ENCODE results near the gene CCNL2.

The CCNL2 gene

DNA sequence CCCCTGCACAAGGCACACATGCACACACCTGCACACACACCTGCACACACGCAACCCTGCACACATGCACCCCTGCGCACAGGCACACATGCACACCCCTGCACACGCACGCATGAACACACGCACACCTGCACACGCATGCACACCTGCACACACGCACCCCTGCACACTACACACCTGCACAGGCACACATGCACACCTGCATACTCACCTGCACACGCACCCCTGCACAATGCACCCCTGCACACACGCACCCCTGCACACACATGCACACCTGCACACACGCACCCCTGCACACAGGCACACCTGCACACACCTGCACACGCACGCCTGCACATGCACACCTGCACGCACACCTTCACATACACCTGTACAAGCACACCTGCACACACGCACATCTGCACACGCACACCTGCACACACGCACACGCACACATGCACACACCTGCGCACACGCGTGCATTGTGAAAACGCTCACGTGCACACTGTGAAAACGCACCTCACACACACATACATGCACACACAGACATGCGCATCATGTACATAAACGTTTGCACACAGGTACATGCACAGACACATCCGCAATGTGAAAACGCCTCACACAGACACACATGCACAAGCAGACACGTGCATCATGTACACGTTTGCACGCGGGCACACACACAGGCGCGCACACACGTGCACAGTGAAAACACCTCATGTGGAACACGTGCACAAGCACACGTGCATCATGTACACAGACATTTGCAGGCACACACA lies 58.2 kb downstream of the CCNL2 start:
- DNase-seq: no peak

DNA sequence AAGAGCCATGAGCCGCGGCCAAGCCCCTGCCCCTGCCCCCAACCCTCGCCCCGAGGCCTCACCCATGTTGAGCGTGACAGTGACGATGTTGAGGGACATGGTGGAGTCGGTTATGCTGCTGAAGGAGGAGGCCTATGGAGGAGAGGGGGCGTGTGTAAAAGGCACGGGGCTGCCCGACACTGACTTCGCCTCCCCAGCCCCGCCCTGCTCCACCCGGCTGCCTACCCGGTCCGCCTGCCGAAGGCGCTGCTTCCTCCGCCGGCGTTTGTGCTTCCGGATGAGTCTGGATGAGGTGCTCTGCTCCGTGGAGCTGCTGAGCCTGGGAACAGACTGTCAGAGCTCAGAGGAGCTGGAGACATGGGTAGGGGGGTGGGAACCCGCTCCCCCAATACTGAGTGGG lies 59.0 kb downstream of the CCNL2 start:
- no peak for DNase-seq

DNA sequence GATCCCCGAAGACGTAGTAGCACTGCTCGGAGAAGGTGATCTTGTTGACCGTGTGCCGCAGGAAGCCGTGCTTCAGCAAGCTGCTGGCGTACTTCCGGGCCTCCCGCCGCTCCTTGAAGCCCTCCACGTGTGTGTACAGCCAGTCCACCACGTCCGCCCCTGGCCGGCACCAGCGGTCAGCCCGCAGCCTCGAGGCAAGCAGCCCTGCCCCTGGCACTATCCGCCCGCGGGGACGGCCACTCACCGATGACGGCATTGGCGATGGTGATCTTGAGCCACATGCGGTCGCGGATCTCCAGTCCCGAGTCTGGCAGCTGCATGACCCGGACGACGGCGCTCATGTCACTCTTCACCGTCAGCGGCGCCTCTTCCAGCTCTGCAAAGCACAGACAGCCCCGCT lies 60.9 kb downstream of the CCNL2 start:
- no peak for DNase-seq

DNA sequence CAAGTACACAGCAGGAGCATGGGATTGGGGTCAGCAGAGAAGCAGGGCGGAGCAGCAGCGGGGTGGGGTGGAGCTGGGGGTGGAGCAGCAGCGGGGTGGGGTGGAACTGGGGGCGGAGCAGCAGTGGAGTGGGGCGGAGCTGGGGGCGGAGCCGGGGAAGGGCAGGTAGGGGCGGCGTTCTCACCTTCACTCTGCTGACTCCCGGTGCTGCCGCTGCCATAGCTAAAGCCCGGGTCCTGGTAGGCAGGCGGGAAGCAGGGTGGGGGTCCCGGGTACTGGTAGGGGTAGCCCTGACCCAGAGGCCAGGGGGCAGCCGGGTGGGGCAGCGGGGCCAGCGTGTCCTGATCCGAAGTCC lies 61.4 kb downstream of the CCNL2 start:
- DNase-seq: peak; percentile 46

DNA sequence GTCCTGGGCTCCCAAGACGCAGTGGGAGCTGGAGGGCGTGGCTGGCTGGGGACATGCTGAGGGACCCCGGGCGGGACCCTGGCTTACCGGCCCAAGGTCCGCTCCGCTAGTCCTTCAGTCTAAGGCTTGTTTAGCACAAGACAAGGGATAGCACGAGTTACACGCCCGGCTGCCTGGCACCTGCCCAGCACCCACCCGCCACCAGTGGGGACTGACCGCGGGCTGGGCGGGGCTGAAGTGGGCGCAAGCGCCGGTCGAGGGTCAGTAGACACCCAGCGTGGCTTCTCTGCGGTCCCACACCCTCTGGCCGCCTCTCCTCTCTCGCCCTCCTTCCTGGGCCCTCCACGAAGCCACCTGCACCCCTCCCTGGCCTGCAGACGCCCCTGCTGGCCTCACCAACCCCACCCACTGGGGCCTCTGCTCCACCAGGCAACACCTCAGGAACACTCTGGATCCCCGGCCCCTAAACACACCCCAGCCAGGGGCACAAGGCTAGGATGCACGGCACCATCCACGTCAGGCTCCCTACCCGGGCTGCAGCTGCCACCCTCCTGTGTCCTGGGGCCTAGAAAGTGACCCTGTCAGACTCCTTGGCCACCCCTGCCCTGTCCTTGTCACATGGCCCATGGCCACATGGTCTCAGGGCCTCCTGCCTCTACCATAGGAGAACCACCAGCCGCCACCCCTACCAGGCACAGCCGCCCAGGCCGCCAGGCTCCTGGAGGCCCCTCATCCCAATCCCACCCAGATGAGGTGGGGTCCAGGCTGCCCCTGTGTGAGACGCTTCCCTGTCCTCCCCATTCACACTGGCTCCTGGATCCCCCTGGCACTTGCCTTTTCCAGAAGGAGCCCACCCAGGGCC lies 62.0 kb downstream of the CCNL2 start:
- no peak for DNase-seq

DNA sequence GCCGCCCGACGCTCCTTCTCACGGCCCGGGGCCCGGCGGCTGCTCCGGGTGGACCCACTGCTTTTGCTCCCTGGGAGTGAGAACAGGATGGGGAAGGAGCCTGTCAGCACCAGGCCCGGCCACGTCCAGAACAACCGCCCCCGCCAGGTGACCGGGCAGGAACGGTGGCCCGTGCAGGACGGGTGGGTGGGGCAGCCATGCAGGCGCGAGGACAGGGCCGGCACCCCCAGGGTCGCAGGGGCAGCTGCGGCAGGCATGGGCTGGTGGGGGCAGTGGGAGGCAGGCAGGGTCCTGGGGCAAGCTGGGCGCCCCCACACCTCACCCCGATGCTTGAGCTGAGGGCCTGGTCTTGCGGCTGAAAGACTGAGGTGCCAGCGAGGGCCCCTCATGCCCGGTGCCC lies 62.7 kb downstream of the CCNL2 start:
- no peak for DNase-seq

DNA sequence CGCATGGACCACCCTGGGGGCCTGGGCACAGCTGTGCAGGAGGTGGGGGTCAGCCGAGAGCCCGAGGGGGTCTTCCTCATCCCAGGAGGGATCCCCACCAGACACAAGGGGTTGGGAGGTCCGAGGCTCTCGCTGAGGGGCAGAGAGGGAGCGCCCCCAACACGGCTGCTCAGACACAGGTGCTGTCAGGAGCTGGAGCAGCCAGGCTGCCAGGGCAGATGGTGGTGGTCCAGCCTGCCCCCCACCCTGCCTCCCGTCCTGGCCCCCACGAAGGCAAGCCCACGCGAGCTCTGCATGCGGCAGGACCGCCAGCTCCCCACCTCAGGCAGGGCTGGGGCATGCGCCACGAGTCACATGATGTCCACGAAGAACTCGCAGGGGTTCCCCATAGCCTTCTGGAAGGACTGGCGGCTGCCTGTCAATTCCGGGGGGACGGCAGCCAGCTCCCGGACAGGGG lies 63.3 kb downstream of the CCNL2 start:
- DNase-seq: no peak
